NOMO-1 treated with DMSO at 0.1 percent for 48 hours (cell line): ENCODE results near the gene XCR1.
A peak's percentile ranks its signal among the peaks of the same experiment; 100 is the strongest.
"Not testable (repeated sequence)": the region's sequence is repeated elsewhere in the genome, so short reads cannot be mapped to it uniquely, and the experiment has no call there.

Experiments
- DNase-seq: peaks from one replicate; lab custom pipeline; 2025; ENCODE audit not compliant: unreplicated experiment; lab: John Stamatoyannopoulos, UW

XCR1 gene

GRCh38 chr3:46027021-46027705, at the start of gene XCR1:
XCR1 (minus strand) TSS chr3:46027483; CDS start chr3:46021947, 5,536 bp downstream.
- DNase-seq, result no peak

GRCh38 chr3:46076606-46077005, 49.3 kb upstream of the XCR1 start:
- peak; percentile 43 for DNase-seq

GRCh38 chr3:46075816-46076215, 48.5 kb upstream of the XCR1 start:
- DNase-seq, result no peak

GRCh38 chr3:46071222-46071858, 44.1 kb upstream of the XCR1 start:
- no peak for DNase-seq

- DNase-seq, result peak; percentile 35
Observed at GRCh38 chr3:46070595-46071093, 43.4 kb upstream of the XCR1 start.

GRCh38 chr3:46068501-46068900, 41.2 kb upstream of the XCR1 start:
- DNase-seq, result no peak

- no peak for DNase-seq
Observed at GRCh38 chr3:46067401-46067800, 40.1 kb upstream of the XCR1 start.

GRCh38 chr3:46065750-46066256, 38.5 kb upstream of the XCR1 start:
- DNase-seq, result no peak

- no peak for DNase-seq
Observed at GRCh38 chr3:46065294-46065705, 38.0 kb upstream of the XCR1 start.

- no peak for DNase-seq
Observed at GRCh38 chr3:46062679-46063078, 35.4 kb upstream of the XCR1 start.

- no peak for DNase-seq
Observed at GRCh38 chr3:46061887-46062286, 34.6 kb upstream of the XCR1 start.

- DNase-seq, result no peak
Observed at GRCh38 chr3:46061108-46061720, 33.9 kb upstream of the XCR1 start.

GRCh38 chr3:46060551-46060950, 33.3 kb upstream of the XCR1 start:
- no peak for DNase-seq

GRCh38 chr3:46059432-46059831, 32.1 kb upstream of the XCR1 start:
- DNase-seq, result peak; percentile 93

- DNase-seq, result no peak
Observed at GRCh38 chr3:46058981-46059380, 31.7 kb upstream of the XCR1 start.

GRCh38 chr3:46057716-46058115, 30.4 kb upstream of the XCR1 start:
- DNase-seq, result no peak

- no peak for DNase-seq
Observed at GRCh38 chr3:46056686-46057085, 29.4 kb upstream of the XCR1 start.

- peak; percentile 31 for DNase-seq
Observed at GRCh38 chr3:46053761-46054515, 26.7 kb upstream of the XCR1 start.

- DNase-seq, result not testable (repeated sequence)
Observed at GRCh38 chr3:46053265-46053664, 26.0 kb upstream of the XCR1 start.

GRCh38 chr3:46052531-46052930, 25.2 kb upstream of the XCR1 start:
- no peak for DNase-seq

GRCh38 chr3:46049093-46049492, 21.8 kb upstream of the XCR1 start:
- DNase-seq, result no peak
